Measurements from ENCODE around the gene SIAH2. TPM values are rescaled to one million over a fixed set of nuclear protein-coding genes. Genes with fewer than 3 reads are reported as not detected.

Gene SIAH2
- total and polyA plus RNA-seq, 9 of the 15 experiments (the other 6 are each of a cell fraction or from before 2014, with no cell fraction given): 4.8 to 39.0 (median 29.9) TPM

- TF ChIP-seq ZNF518B (CRISPR knock-in tag; IDR thresholded peaks at IDR 0.05) (no peak), STAT5B (CRISPR knock-in tag; IDR thresholded peaks at IDR 0.05) (no peak), SIN3A (IDR thresholded peaks at IDR 0.05; ENCODE audit: borderline replicate concordance in 2 of 2, control insufficient read depth in 1 of 2, low read depth in 2 of 2, low read length in 2 of 2) (peak; percentile 72 to 84; a peak in 3 of 4 replicates), TARDBP (IDR thresholded peaks at IDR 0.05) (no peak), ESRRB (CRISPR knock-in tag; IDR thresholded peaks at IDR 0.05; ENCODE audit: borderline replicate concordance) (no peak), E2F5 (CRISPR knock-in tag; IDR thresholded peaks at IDR 0.05) (no peak), ZKSCAN8 (CRISPR knock-in tag; IDR thresholded peaks at IDR 0.05) (no peak), ZBTB17 (CRISPR knock-in tag; IDR thresholded peaks at IDR 0.05) (peak; percentile 39; the same call in 1 of the 2 replicates), BDP1 (IDR thresholded peaks at IDR 0.05; ENCODE audit: insufficient read depth, insufficient read length) (no peak), GTF2F1 (IDR thresholded peaks at IDR 0.05; ENCODE audit: low read depth, low read length) (0 out of 2 replicates have a peak, but pooled peaks have one; percentile 24), HDAC6 (IDR thresholded peaks at IDR 0.05; ENCODE audit: low read depth, low read length) (no peak), SRSF7 (optimal IDR thresholded peaks at IDR 0.05; ENCODE audit: low read depth, low read length) (no peak)
- TF ChIP-seq, protein P1, sequence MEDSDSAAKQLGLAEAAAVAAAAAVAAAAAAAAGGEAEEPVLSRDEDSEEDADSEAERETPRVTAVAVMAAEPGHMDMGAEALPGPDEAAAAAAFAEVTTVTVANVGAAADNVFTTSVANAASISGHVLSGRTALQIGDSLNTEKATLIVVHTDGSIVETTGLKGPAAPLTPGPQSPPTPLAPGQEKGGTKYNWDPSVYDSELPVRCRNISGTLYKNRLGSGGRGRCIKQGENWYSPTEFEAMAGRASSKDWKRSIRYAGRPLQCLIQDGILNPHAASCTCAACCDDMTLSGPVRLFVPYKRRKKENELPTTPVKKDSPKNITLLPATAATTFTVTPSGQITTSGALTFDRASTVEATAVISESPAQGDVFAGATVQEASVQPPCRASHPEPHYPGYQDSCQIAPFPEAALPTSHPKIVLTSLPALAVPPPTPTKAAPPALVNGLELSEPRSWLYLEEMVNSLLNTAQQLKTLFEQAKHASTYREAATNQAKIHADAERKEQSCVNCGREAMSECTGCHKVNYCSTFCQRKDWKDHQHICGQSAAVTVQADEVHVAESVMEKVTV (CRISPR knock-in tag; IDR thresholded peaks at IDR 0.05): no peak
- TF ChIP-seq, protein P2, sequence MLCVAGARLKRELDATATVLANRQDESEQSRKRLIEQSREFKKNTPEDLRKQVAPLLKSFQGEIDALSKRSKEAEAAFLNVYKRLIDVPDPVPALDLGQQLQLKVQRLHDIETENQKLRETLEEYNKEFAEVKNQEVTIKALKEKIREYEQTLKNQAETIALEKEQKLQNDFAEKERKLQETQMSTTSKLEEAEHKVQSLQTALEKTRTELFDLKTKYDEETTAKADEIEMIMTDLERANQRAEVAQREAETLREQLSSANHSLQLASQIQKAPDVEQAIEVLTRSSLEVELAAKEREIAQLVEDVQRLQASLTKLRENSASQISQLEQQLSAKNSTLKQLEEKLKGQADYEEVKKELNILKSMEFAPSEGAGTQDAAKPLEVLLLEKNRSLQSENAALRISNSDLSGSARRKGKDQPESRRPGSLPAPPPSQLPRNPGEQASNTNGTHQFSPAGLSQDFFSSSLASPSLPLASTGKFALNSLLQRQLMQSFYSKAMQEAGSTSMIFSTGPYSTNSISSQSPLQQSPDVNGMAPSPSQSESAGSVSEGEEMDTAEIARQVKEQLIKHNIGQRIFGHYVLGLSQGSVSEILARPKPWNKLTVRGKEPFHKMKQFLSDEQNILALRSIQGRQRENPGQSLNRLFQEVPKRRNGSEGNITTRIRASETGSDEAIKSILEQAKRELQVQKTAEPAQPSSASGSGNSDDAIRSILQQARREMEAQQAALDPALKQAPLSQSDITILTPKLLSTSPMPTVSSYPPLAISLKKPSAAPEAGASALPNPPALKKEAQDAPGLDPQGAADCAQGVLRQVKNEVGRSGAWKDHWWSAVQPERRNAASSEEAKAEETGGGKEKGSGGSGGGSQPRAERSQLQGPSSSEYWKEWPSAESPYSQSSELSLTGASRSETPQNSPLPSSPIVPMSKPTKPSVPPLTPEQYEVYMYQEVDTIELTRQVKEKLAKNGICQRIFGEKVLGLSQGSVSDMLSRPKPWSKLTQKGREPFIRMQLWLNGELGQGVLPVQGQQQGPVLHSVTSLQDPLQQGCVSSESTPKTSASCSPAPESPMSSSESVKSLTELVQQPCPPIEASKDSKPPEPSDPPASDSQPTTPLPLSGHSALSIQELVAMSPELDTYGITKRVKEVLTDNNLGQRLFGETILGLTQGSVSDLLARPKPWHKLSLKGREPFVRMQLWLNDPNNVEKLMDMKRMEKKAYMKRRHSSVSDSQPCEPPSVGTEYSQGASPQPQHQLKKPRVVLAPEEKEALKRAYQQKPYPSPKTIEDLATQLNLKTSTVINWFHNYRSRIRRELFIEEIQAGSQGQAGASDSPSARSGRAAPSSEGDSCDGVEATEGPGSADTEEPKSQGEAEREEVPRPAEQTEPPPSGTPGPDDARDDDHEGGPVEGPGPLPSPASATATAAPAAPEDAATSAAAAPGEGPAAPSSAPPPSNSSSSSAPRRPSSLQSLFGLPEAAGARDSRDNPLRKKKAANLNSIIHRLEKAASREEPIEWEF (CRISPR knock-in tag; IDR thresholded peaks at IDR 0.05): no peak
- TF ChIP-seq, protein P3, sequence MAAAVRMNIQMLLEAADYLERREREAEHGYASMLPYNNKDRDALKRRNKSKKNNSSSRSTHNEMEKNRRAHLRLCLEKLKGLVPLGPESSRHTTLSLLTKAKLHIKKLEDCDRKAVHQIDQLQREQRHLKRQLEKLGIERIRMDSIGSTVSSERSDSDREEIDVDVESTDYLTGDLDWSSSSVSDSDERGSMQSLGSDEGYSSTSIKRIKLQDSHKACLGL (CRISPR knock-in tag; IDR thresholded peaks at IDR 0.05; ENCODE audit: borderline replicate concordance, poor library complexity, severe bottlenecking): peak; percentile 45
These were observed at the start of gene SIAH2 (continued) for GRCh38 chr3:150763122-150763840.
